Measurements from ENCODE around the gene PPARA.

The PPARA gene

GRCh38 chr22:46163557-46163888, 13.2 kb downstream of the PPARA start:
- Mint-ChIP-seq H3K9me3 (no peaks in the 10 kb centered on the region), H3K27me3 (no peaks in the 10 kb centered on the region), H3K4me1 (ENCODE audit: low read depth in 2 of 2) (peaks cover 2% of the 10 kb centered on the region in 2 donors), H3K27ac (peak overlapping the region in 1 of 2 donors; percentile 10), H3K36me3 (ENCODE audit: insufficient read depth) (peaks cover 12% of the 10 kb centered on the region), H3K4me3 (no peak overlapping the region)
- ATAC-seq (replicated peaks) (no peak), DNase-seq (no peak)

- Mint-ChIP-seq H3K36me3 (ENCODE audit: insufficient read depth) (peaks cover 11% of the 10 kb centered on the region), H3K27me3 (no peaks in the 10 kb centered on the region), H3K4me1 (ENCODE audit: low read depth in 2 of 2) (peaks cover 4 to 7% of the 10 kb centered on the region in 2 donors), H3K9me3 (no peaks in the 10 kb centered on the region), H3K4me3 (no peak overlapping the region), H3K27ac (peak overlapping the region in 1 of 2 donors; percentile 46)
- DNase-seq (no peak), ATAC-seq (replicated peaks) (no peak)
Observed at GRCh38 chr22:46165977-46166376, 15.7 kb downstream of the PPARA start.

GRCh38 chr22:46169628-46170027, 19.3 kb downstream of the PPARA start:
- Mint-ChIP-seq H3K36me3 (ENCODE audit: insufficient read depth) (peaks cover 3% of the 10 kb centered on the region), H3K4me3 (no peak overlapping the region), H3K4me1 (ENCODE audit: low read depth in 2 of 2) (peaks cover 18 to 29% of the 10 kb centered on the region in 2 donors), H3K27me3 (no peaks in the 10 kb centered on the region), H3K9me3 (no peaks in the 10 kb centered on the region), H3K27ac (no peak overlapping the region)
- DNase-seq = no peak
- no peak for ATAC-seq (replicated peaks)

GRCh38 chr22:46171940-46172339, 21.6 kb downstream of the PPARA start:
- Mint-ChIP-seq H3K4me1 (ENCODE audit: low read depth in 2 of 2) (peaks cover 18 to 32% of the 10 kb centered on the region in 2 donors), H3K27ac (no peak overlapping the region), H3K27me3 (no peaks in the 10 kb centered on the region), H3K9me3 (no peaks in the 10 kb centered on the region), H3K4me3 (no peak overlapping the region), H3K36me3 (ENCODE audit: insufficient read depth) (peaks cover 10% of the 10 kb centered on the region)
- DNase-seq = no peak
- ATAC-seq (replicated peaks) = no peak

GRCh38 chr22:46172522-46173110, 22.3 kb downstream of the PPARA start:
- Mint-ChIP-seq H3K27me3 (no peaks in the 10 kb centered on the region), H3K9me3 (no peaks in the 10 kb centered on the region), H3K27ac (no peak overlapping the region), H3K4me3 (no peak overlapping the region), H3K4me1 (ENCODE audit: low read depth in 2 of 2) (peaks cover 16 to 32% of the 10 kb centered on the region in 2 donors), H3K36me3 (ENCODE audit: insufficient read depth) (peaks cover 10% of the 10 kb centered on the region)
- ATAC-seq (replicated peaks) (no peak), DNase-seq (no peak)

GRCh38 chr22:46173152-46173551, 22.8 kb downstream of the PPARA start:
- Mint-ChIP-seq H3K27me3 (no peaks in the 10 kb centered on the region), H3K27ac (peak overlapping the region in 1 of 2 donors; percentile 25), H3K9me3 (no peaks in the 10 kb centered on the region), H3K4me1 (ENCODE audit: low read depth in 2 of 2) (peaks cover 16 to 32% of the 10 kb centered on the region in 2 donors), H3K36me3 (ENCODE audit: insufficient read depth) (peaks cover 10% of the 10 kb centered on the region), H3K4me3 (no peak overlapping the region)
- ATAC-seq (replicated peaks) = no peak
- DNase-seq = no peak

- H3K4me1 Mint-ChIP-seq (ENCODE audit: low read depth in 2 of 2) = peaks cover 12 to 29% of the 10 kb centered on the region in 2 donors
- H3K4me3 Mint-ChIP-seq = no peak overlapping the region
- H3K9me3 Mint-ChIP-seq = peaks cover 2 to 3% of the 10 kb centered on the region in 2 donors
- peaks cover 7% of the 10 kb centered on the region for H3K36me3 Mint-ChIP-seq (ENCODE audit: insufficient read depth)
- DNase-seq (no peak), ATAC-seq (replicated peaks) (no peak)
- H3K27ac Mint-ChIP-seq = no peak overlapping the region
- no peaks in the 10 kb centered on the region for H3K27me3 Mint-ChIP-seq
Observed at GRCh38 chr22:46175631-46176030, 25.3 kb downstream of the PPARA start.

GRCh38 chr22:46176508-46177003, 26.2 kb downstream of the PPARA start:
- peaks cover 7% of the 10 kb centered on the region for H3K36me3 Mint-ChIP-seq (ENCODE audit: insufficient read depth)
- H3K27ac Mint-ChIP-seq = no peak overlapping the region
- DNase-seq (no peak), ATAC-seq (replicated peaks) (no peak)
- H3K27me3 Mint-ChIP-seq = no peaks in the 10 kb centered on the region
- peaks cover 2 to 10% of the 10 kb centered on the region in 2 donors for H3K9me3 Mint-ChIP-seq
- peaks cover 5 to 23% of the 10 kb centered on the region in 2 donors for H3K4me1 Mint-ChIP-seq (ENCODE audit: low read depth in 2 of 2)
- H3K4me3 Mint-ChIP-seq = no peak overlapping the region

- peaks cover 7% of the 10 kb centered on the region for H3K36me3 Mint-ChIP-seq (ENCODE audit: insufficient read depth)
- H3K27ac Mint-ChIP-seq = no peak overlapping the region
- ATAC-seq (replicated peaks) (no peak), DNase-seq (no peak)
- no peak overlapping the region for H3K4me3 Mint-ChIP-seq
- peaks cover 2 to 10% of the 10 kb centered on the region in 2 donors for H3K9me3 Mint-ChIP-seq
- peaks cover 0 to 6% of the 10 kb centered on the region in 2 donors for H3K4me1 Mint-ChIP-seq (ENCODE audit: low read depth in 2 of 2)
- no peaks in the 10 kb centered on the region for H3K27me3 Mint-ChIP-seq
Observed at GRCh38 chr22:46178755-46179505, 28.6 kb downstream of the PPARA start.

- Mint-ChIP-seq H3K27me3 (no peaks in the 10 kb centered on the region), H3K4me3 (no peak overlapping the region), H3K9me3 (peaks cover 2 to 10% of the 10 kb centered on the region in 2 donors), H3K36me3 (ENCODE audit: insufficient read depth) (peaks cover 7% of the 10 kb centered on the region), H3K4me1 (ENCODE audit: low read depth in 2 of 2) (peaks cover 0 to 3% of the 10 kb centered on the region in 2 donors), H3K27ac (no peak overlapping the region)
- ATAC-seq (replicated peaks) (no peak), DNase-seq (no peak)
Observed at GRCh38 chr22:46179748-46180147, 29.4 kb downstream of the PPARA start.

GRCh38 chr22:46180370-46181137, 30.2 kb downstream of the PPARA start:
- peaks cover 2 to 3% of the 10 kb centered on the region in 2 donors for H3K4me1 Mint-ChIP-seq (ENCODE audit: low read depth in 2 of 2)
- H3K4me3 Mint-ChIP-seq = no peak overlapping the region
- ATAC-seq (replicated peaks) = no peak
- H3K9me3 Mint-ChIP-seq = peaks cover 2 to 10% of the 10 kb centered on the region in 2 donors
- peaks cover 3% of the 10 kb centered on the region for H3K36me3 Mint-ChIP-seq (ENCODE audit: insufficient read depth)
- no peaks in the 10 kb centered on the region for H3K27me3 Mint-ChIP-seq
- H3K27ac Mint-ChIP-seq = no peak overlapping the region
- no peak for DNase-seq

- DNase-seq = no peak
- Mint-ChIP-seq H3K27ac (no peak overlapping the region), H3K36me3 (ENCODE audit: insufficient read depth) (no peaks in the 10 kb centered on the region), H3K27me3 (no peaks in the 10 kb centered on the region), H3K4me3 (no peak overlapping the region), H3K9me3 (peaks cover 2 to 10% of the 10 kb centered on the region in 2 donors), H3K4me1 (ENCODE audit: low read depth in 2 of 2) (peaks cover 2 to 7% of the 10 kb centered on the region in 2 donors)
- peak; percentile 66 for ATAC-seq (replicated peaks)
Observed at GRCh38 chr22:46183733-46184132, 33.4 kb downstream of the PPARA start.

- H3K9me3 Mint-ChIP-seq = peaks cover 0 to 10% of the 10 kb centered on the region in 2 donors
- H3K27me3 Mint-ChIP-seq = no peaks in the 10 kb centered on the region
- H3K36me3 Mint-ChIP-seq (ENCODE audit: insufficient read depth) = no peaks in the 10 kb centered on the region
- DNase-seq (no peak), ATAC-seq (replicated peaks) (no peak)
- no peak overlapping the region for H3K27ac Mint-ChIP-seq
- H3K4me1 Mint-ChIP-seq (ENCODE audit: low read depth in 2 of 2) = peaks cover 2 to 10% of the 10 kb centered on the region in 2 donors
- H3K4me3 Mint-ChIP-seq = no peak overlapping the region
Observed at GRCh38 chr22:46185283-46185682, 35.0 kb downstream of the PPARA start.
